HG03378 (cell line): ENCODE results near the gene PSD4.

Experiments used
- ATAC-seq: cut with Tn5 transposase; IDR thresholded peaks from one replicate; pipeline ENCODE4 v1.9.1; 2021; ENCODE audit warnings: mild to moderate bottlenecking, moderate library complexity; ENCODE audit not compliant: unreplicated experiment

The PSD4 gene

DNA sequence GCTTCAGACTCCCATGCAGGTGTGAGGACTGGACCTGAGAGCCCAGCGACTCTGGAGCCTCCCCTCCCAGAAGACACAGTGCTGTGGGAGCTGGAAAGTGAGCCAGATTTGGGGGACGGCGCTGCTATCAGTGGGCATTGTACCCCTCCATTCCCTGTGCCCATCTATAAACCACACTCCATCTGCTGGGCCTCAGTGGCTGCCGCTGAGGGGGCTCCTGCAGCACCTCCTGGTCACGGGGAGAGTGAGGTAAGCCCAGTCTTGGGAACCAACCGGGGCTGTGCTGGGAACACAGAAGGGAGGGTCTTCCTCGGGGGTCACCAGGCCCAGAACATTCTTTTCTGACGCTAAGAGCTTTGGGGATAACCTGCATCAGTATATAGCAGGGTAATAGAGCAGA is 9.5 kb downstream of the PSD4 start:
- no peak for ATAC-seq

DNA sequence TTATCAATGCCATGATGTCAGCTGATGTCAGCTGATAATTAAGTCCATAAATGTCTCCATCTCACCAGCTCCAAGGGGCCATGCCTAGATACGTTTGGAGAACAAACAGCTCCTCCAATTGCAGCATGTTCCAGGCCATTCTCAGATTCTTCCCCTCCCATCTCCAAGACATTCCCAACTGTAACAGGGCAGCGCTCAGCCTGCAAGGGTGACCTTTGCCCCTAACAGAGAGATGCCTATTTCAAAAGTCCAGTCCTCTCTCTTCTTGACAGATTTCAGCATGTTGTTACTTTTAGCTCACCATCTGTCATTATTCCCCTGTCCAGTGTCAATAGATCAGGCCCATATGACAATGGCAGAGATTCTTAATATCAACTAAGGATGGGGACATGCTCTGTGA is 9.9 kb downstream of the PSD4 start:
- ATAC-seq: no peak

GRCh38 chr2:113184531-113185230 is 10.9 kb downstream of the PSD4 start:
- ATAC-seq: no peak

GRCh38 chr2:113185664-113186432 is 12.1 kb downstream of the PSD4 start:
- no peak for ATAC-seq

DNA sequence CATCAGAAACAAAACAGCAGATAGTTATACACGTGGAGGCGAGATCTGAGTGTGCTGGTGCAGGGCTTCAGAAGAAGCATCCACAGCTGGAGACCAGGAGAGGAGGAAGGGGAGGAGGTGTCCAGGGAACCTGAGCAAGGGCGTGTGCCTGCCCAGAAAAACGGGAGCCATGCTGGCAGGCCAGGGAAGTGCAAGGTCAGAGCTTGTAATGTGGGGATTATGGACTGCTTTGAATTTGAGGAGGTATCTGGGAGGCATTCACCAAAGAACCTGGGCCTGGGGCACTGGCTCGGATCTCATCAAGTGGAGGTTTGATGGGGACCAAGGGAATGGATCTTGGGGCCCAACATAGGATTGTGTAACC is 12.6 kb downstream of the PSD4 start:
- no peak for ATAC-seq

DNA sequence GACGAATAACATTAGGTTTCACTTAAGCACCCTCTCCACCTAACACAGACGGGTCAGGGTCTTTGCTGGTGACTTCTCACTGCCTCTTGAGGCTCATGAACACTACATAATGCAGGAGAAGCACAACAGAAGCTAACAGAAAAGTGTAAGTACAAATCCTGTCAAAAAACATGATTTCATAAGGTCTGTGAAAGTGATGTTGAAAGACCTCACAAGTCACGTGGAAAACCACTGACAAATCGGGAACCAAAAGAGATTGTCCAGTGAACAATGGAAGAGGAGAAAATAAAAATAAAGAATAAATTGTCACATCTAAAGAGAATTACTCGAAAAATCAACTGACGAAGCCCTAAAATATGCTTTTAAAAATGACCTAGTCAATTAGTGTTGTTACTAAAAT is 14.0 kb downstream of the PSD4 start:
- no peak for ATAC-seq

DNA sequence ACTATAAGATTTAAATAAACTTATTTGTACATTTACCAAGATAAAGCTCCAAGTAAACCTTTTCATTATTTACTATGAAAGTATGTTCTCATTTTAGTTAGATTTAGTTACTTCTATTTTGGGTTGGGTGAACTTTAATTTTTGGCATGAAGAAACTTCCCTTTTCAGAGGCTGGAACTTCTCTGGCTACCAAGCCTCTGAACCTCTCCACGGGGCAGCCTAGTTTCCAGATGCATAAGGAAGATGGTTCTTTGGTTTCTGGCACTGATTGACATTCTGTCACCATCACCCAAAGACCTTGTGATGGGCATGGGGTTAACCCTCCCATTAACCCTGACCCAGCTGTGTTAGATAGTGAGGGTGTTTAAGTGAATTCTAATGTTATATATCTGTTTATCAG is 17.1 kb downstream of the PSD4 start:
- no peak for ATAC-seq

- no peak for ATAC-seq
These were observed 18.8 kb downstream of the PSD4 start for GRCh38 chr2:113192459-113193100.

- ATAC-seq: no peak
These were observed 22.2 kb downstream of the PSD4 start for GRCh38 chr2:113195923-113196501.

- no peak for ATAC-seq
These were observed 23.1 kb downstream of the PSD4 start for GRCh38 chr2:113196839-113197238.

- ATAC-seq: no peak
These were observed 23.7 kb downstream of the PSD4 start for GRCh38 chr2:113197347-113198047.

- no peak for ATAC-seq
These were observed 24.4 kb downstream of the PSD4 start for GRCh38 chr2:113198048-113198789.

DNA sequence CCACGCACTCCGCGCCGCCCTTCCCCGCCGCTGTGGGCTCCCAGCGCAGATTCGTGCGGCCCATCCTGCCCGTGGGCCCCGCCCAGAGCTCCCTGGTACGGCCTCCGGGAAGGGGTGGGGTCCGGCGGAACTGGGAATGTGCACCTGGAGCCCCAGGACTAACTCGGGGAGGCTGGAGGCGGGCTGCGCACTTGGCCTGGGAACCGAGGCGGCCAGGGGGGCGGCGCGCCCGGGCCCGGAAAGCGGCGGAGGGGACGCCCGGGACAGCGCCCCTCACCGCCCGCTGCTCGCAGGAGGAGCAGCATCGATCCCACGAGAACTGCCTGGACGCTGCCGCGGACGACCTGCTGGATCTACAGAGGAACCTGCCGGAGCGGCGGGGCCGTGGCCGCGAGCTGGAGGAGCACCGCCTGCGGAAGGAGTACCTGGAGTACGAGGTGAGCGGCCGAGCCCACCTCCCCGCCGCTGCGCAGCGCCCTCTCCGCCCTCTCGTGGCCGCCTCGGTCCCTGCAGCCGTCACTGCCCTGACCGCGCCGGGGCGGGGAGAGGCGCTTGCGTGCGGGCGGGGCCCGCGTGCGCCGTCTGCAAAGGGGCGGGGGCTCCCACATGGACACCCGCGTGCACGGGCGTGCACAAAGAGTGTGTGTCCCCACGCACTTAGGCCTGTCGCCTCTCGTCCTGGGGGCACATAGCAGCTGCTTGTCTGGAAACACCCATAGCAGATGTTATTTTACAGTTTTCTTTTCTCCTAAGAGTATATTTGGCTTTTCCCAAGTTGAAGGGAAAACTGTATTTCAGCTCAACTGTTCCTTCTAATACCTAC is 25.2 kb downstream of the PSD4 start:
- ATAC-seq: peak; percentile 58

DNA sequence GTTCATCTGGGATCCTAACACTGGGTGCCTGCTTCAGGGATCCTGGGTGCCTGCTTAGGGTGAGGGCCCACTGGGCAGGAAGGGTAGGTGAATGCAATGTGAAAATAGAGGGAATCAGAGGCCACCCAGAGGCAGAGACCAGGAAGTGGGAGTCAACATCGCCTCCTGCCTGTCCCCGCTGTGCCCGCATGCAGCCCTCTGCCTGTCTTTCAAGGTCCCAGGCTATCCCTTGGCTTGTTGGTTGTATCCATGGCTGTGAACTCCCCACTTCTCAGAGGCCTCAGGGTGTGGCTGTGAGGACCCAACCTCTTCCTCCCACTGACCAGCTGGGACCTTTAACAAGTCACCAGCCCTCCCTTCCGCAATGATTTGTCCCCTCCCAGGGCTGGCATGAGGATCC is 26.5 kb downstream of the PSD4 start:
- no peak for ATAC-seq

- ATAC-seq: no peak
These were observed 27.1 kb downstream of the PSD4 start for GRCh38 chr2:113200736-113201490.

GRCh38 chr2:113201496-113202304 is 27.9 kb downstream of the PSD4 start:
- ATAC-seq: no peak

DNA sequence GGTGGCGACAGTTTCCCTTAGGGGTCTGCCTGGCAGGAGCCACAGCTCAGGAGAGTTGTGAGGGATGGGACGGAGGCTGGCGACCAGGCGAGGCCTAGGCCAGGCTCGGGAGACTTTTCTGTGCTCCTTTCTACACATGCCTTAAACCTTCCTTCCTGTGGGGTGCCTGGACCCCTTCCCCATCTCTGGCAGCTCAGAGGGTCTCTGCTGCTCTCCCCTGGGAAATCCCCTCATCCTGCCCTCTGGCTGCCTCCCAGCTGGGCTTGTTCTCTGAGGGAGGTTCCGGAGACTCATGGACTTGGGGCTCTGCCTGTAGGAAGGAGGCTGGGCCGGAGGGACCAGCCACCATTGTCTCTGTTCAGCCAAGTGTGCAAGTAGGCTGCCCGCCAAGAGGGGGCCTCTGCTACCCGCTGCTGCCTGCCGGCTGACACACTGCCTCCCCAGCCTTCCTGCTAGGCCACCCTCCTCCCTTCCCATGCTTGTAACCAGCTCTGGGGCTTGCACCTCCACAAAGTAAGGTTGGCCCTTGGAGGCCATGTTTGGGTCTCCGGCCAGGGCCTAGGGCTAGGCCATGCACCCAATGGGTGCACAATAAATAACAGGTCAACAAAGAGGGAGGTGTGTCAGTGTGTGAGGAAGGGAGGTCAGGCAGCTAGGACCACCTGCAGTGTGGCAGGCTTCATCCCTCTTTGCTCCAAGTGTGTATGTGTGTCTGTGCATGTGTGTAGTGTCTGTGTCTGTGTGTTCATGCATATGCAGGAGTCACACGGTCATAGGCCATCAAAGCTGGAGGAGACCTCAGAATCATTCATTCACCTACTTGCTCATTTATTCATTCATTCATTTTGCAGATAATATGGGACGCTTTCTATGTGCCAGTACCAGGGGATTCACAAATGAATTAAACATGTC is 28.8 kb downstream of the PSD4 start:
- no peak for ATAC-seq
